Type B pancreatic cell (in vitro differentiated cells): ENCODE results near the gene IGF1R. TPM values are rescaled to one million over a fixed set of nuclear protein-coding genes. Genes with fewer than 3 reads are reported as not detected.

Experiments used
- DNase-seq: peaks from one replicate; pipeline ENCODE4 v3.0.0; 2021; ENCODE audit warnings: mixed read lengths; ENCODE audit not compliant: unreplicated experiment; ENCODE audit errors: extremely low spot score
- H3K27ac Mint-ChIP-seq: 2 replicates; pipeline ENCODE4 v1.8.0; 2021; ENCODE audit warnings: mild to moderate bottlenecking, mixed read lengths
- H3K27me3 Mint-ChIP-seq: 2 replicates; pipeline ENCODE4 v1.8.0; 2021; ENCODE audit warnings: mixed read lengths
- H3K36me3 Mint-ChIP-seq: 2 replicates; pipeline ENCODE4 v1.8.0; 2021; ENCODE audit warnings: mixed read lengths
- H3K4me1 Mint-ChIP-seq: one replicate; pipeline ENCODE4 v1.8.0; 2021; ENCODE audit warnings: mixed read lengths; ENCODE audit not compliant: unreplicated experiment
- H3K4me3 Mint-ChIP-seq: 2 replicates; pipeline ENCODE4 v1.8.0; 2021; ENCODE audit warnings: mild to moderate bottlenecking, mixed read lengths
- H3K9me3 Mint-ChIP-seq: 2 replicates; pipeline ENCODE4 v1.8.0; 2021; ENCODE audit warnings: mixed read lengths
- total RNA-seq: library from RNA; stranded (reverse); gene quantifications from 2 replicates; pipeline ENCODE4 v1.2.1, GENCODE V29; 2021; ENCODE audit warnings: low replicate concordance
- TF ChIP-seq, protein P1 (sequence below): fragments of 200-600 bp; sonication (generic); conservative IDR thresholded peaks from 2 replicates; pipeline ENCODE4 v1.5.0; 2021; ENCODE audit warnings: antibody characterized with exemption, mild to moderate bottlenecking

Gene IGF1R
- total RNA-seq, 1 donor from 2014 or later = 87.1 TPM

DNA sequence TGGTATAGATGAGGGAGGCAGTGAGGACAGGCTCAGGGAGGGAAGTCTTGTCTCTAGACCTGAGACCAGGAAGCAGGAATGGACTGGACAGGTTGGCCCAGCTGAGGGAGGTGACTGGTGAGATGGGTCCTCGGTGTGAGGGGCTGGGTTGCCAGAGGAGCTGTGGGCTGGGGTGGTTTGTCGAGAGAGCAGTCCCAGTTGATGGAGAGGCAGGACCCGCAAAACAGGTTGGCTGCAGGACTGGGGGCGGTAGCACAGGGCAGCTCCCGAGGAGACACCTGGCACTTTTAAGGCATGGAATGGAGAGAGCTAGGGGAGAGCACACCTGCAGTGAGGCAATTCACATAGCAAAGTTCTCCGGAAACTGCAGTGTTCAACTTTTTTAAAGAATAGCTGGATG lies 14.7 kb downstream of the IGF1R start:
- Mint-ChIP-seq H3K9me3 (no peaks in the 10 kb centered on the region), H3K36me3 (peaks cover 15% of the 10 kb centered on the region), H3K27me3 (no peaks in the 10 kb centered on the region), H3K4me1 (peaks cover 43% of the 10 kb centered on the region), H3K27ac (peak overlapping the region; percentile 48), H3K4me3 (peak overlapping the region; percentile 42)
- TF ChIP-seq, protein P1, sequence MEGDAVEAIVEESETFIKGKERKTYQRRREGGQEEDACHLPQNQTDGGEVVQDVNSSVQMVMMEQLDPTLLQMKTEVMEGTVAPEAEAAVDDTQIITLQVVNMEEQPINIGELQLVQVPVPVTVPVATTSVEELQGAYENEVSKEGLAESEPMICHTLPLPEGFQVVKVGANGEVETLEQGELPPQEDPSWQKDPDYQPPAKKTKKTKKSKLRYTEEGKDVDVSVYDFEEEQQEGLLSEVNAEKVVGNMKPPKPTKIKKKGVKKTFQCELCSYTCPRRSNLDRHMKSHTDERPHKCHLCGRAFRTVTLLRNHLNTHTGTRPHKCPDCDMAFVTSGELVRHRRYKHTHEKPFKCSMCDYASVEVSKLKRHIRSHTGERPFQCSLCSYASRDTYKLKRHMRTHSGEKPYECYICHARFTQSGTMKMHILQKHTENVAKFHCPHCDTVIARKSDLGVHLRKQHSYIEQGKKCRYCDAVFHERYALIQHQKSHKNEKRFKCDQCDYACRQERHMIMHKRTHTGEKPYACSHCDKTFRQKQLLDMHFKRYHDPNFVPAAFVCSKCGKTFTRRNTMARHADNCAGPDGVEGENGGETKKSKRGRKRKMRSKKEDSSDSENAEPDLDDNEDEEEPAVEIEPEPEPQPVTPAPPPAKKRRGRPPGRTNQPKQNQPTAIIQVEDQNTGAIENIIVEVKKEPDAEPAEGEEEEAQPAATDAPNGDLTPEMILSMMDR = no peak
- DNase-seq = no peak

DNA sequence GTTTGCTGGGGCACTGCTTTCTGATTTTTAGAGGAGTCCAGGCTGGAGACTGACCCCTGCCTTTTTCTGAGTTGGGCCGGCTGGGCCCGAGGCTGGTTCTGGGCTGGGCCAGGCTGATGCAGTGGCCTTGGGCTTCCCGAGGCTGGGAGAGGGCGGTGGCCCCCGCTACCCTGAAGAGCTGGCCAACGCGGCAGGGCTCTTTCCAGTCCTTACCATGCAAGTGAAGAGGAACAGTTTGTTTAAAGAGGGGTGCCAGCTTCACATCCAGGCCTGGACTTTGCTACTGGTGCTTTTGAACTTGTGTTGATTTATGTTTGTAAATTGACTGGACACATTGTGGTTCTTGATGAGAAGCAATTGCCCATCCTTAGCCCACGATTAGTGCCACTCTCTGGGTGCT lies 15.3 kb downstream of the IGF1R start:
- no peaks in the 10 kb centered on the region for H3K9me3 Mint-ChIP-seq
- TF ChIP-seq, protein P1 = no peak
- no peak overlapping the region for H3K27ac Mint-ChIP-seq
- no peak overlapping the region for H3K4me3 Mint-ChIP-seq
- no peak for DNase-seq
- H3K27me3 Mint-ChIP-seq = no peaks in the 10 kb centered on the region
- H3K36me3 Mint-ChIP-seq = peaks cover 15% of the 10 kb centered on the region
- peaks cover 46% of the 10 kb centered on the region for H3K4me1 Mint-ChIP-seq

DNA sequence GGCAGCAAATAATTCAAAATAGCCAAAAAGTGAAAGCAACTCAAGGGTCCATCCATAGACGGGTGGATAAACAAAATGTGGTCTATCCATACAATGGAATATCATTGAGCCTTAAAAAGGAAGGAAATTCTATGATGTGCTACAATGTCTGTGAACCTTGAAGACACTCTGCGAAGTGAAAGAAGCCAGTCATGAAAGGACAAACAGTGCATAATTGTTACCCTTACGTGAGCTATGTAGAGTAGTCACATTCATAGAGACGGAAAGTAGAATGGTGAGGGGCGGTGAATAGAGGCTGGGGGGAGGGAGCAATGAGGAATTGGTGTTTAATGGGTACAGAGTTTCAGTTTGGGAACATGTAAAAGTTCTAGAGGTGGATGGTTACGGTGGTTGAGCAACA lies 18.1 kb downstream of the IGF1R start:
- H3K9me3 Mint-ChIP-seq = no peaks in the 10 kb centered on the region
- peaks cover 15% of the 10 kb centered on the region for H3K36me3 Mint-ChIP-seq
- H3K4me3 Mint-ChIP-seq = peak overlapping the region; percentile 3
- TF ChIP-seq, protein P1 = no peak
- H3K4me1 Mint-ChIP-seq = peaks cover 60% of the 10 kb centered on the region
- no peaks in the 10 kb centered on the region for H3K27me3 Mint-ChIP-seq
- DNase-seq = no peak
- peak overlapping the region; percentile 90 for H3K27ac Mint-ChIP-seq

DNA sequence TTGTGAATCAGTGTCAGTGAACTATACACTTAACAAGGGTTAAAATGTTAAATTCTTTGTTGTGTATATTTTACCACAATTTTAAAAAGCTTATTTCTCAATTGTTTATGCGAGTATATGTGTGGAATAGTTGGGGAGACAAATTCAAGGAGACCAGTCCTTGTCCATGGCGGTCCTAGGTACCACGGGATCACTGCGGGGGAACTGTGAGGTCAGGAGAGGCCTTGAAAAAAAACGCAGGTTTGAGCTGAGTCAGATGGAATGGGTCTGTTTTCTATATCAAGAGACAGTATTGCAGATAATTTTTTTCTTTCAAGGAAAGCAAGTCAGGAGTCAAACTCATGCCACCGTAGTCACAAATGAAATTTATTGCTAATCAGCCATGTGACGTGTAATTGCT lies 18.5 kb downstream of the IGF1R start:
- Mint-ChIP-seq H3K27ac (peak overlapping the region; percentile 90), H3K27me3 (no peaks in the 10 kb centered on the region), H3K9me3 (no peaks in the 10 kb centered on the region), H3K4me1 (peaks cover 63% of the 10 kb centered on the region), H3K4me3 (no peak overlapping the region), H3K36me3 (peaks cover 15% of the 10 kb centered on the region)
- DNase-seq = no peak
- TF ChIP-seq, protein P1 = no peak

GRCh38 chr15:98667521-98668179 lies 19.3 kb downstream of the IGF1R start:
- TF ChIP-seq, protein P1 = no peak
- no peaks in the 10 kb centered on the region for H3K9me3 Mint-ChIP-seq
- peak overlapping the region; percentile 90 for H3K27ac Mint-ChIP-seq
- peaks cover 59% of the 10 kb centered on the region for H3K4me1 Mint-ChIP-seq
- H3K4me3 Mint-ChIP-seq = peak overlapping the region; percentile 46
- DNase-seq = no peak
- H3K27me3 Mint-ChIP-seq = no peaks in the 10 kb centered on the region
- peaks cover 13% of the 10 kb centered on the region for H3K36me3 Mint-ChIP-seq
